Smooth muscle cell (in vitro differentiated cells): ENCODE results near the gene SENP3. TPM values are rescaled to one million over a fixed set of nuclear protein-coding genes. Genes with fewer than 3 reads are reported as not detected.
"Not testable (repeated sequence)": the region's sequence is repeated elsewhere in the genome, so short reads cannot be mapped to it uniquely, and the experiment has no call there.

Experiments
- DNase-seq: peaks from one replicate; lab custom pipeline; 2025; ENCODE audit not compliant: unreplicated experiment; lab: John Stamatoyannopoulos, UW
- H2AFZ ChIP-seq: fragments of 200-600 bp; sonication (generic); 2 replicates; pipeline ENCODE4 v1.6.0; 2016; ENCODE audit warnings: antibody characterized with exemption, low read depth, mild to moderate bottlenecking
- H3F3A ChIP-seq: fragments of 200-600 bp; sonication (generic); 2 replicates; pipeline ENCODE4 v1.6.0; 2017; ENCODE audit warnings: antibody characterized with exemption, low read depth
- H3K27ac ChIP-seq: fragments of 200-600 bp; sonication (generic); 2 replicates; pipeline ENCODE4 v1.5.1; 2016; ENCODE audit warnings: low read depth, mild to moderate bottlenecking
- H3K27me3 ChIP-seq: fragments of 200-600 bp; sonication (generic); 2 replicates; pipeline ENCODE4 v1.6.1; 2016; ENCODE audit warnings: low read depth, mild to moderate bottlenecking
- H3K36me3 ChIP-seq: fragments of 200-600 bp; sonication (generic); 2 replicates; pipeline ENCODE4 v1.5.1; 2016; ENCODE audit warnings: low read depth
- H3K4me1 ChIP-seq: fragments of 200-600 bp; sonication (generic); 2 replicates; pipeline ENCODE4 v1.5.1; 2016; ENCODE audit warnings: low read depth
- H3K4me2 ChIP-seq: fragments of 200-600 bp; sonication (generic); 2 replicates; pipeline ENCODE4 v1.6.0; 2016; ENCODE audit warnings: mild to moderate bottlenecking
- H3K4me3 ChIP-seq: fragments of 200-600 bp; sonication (generic); 2 replicates; pipeline ENCODE4 v1.5.1; 2016; ENCODE audit warnings: mild to moderate bottlenecking
- H3K79me2 ChIP-seq: fragments of 200-600 bp; sonication (generic); 2 replicates; pipeline ENCODE4 v1.6.0; 2016; ENCODE audit warnings: low read depth, mild to moderate bottlenecking
- H3K9ac ChIP-seq: fragments of 200-600 bp; sonication (generic); 2 replicates; pipeline ENCODE4 v1.6.0; 2016; ENCODE audit warnings: low read depth
- H3K9me3 ChIP-seq: fragments of 200-600 bp; sonication (generic); replicated peaks from 2 replicates; pipeline ENCODE4 v1.5.1; 2016; ENCODE audit warnings: low read depth
- H4K20me1 ChIP-seq: fragments of 200-600 bp; sonication (generic); 2 replicates; pipeline ENCODE4 v1.6.0; 2016; ENCODE audit warnings: low read depth
- WGBS: methylation state at CpG from one replicate; pipeline ENCODE4 v1.1.7; 2016; ENCODE audit warnings: low lambda C conversion rate; 5-methylcytosine and 5-hydroxymethylcytosine counted together
- polyA plus RNA-seq: library from polyadenylated mRNA; unstranded; fragments of >200 nt; fragmentation: Nextera tagmentation; extraction: Ambion mirVana; gene quantifications from 2 replicates; pipeline ENCODE4 v1.2.1, GENCODE V29; 2016
- total RNA-seq: library from RNA; depleted of rRNA; stranded (reverse); fragments of >200 nt; gene quantifications from 2 replicates; pipeline ENCODE4 v1.2.3, GENCODE V29; 2014
- TF ChIP-seq, protein P1 (sequence below): fragments of 200-600 bp; sonication (generic); IDR thresholded peaks from 2 replicates; pipeline ENCODE4 v1.5.1; 2017; ENCODE audit warnings: borderline replicate concordance, mild to moderate bottlenecking, antibody characterized with exemption; ENCODE audit not compliant: insufficient read depth, poor library complexity, severe bottlenecking

The SENP3 gene
- total and polyA plus RNA-seq, 2 experiments from 2014 or later: 33.7 to 72.1 TPM

DNA sequence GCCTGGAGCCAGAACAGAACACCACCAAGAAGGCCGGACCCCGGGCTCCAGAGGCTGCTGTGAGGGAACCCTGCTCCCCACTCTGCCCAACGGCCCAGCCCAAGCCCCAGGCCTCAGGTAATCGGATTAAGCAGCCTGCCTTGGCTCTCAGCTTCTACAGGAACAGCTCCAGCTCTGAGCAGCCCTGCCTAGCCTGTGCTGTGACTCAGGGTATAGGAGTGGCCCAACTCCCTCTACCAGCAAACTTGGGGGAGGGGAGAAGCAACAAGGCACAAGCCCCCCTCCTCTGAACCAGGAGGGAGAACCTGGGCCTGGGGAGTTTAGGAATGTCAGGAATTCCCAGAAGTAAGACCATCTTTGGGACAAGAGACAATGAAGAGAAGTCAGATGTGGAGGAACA lies 29.0 kb downstream of the SENP3 start:
- H3K27me3 ChIP-seq: no peaks in the 10 kb centered on the region
- no peak overlapping the region for H3K4me3 ChIP-seq
- 44% methylated on average over 4 of the region's 4 CpGs for WGBS
- peaks cover 10% of the 10 kb centered on the region for H3K36me3 ChIP-seq
- no peaks in the 10 kb centered on the region for H3K9me3 ChIP-seq
- peak overlapping the region; percentile 54 for H3K4me2 ChIP-seq
- H3K9ac ChIP-seq: peak overlapping the region; percentile 60
- H3K79me2 ChIP-seq: no peaks in the 10 kb centered on the region
- H2AFZ ChIP-seq: no peak overlapping the region
- H4K20me1 ChIP-seq: peaks cover 9% of the 10 kb centered on the region
- H3K27ac ChIP-seq: peak overlapping the region; percentile 96
- TF ChIP-seq, protein P1, sequence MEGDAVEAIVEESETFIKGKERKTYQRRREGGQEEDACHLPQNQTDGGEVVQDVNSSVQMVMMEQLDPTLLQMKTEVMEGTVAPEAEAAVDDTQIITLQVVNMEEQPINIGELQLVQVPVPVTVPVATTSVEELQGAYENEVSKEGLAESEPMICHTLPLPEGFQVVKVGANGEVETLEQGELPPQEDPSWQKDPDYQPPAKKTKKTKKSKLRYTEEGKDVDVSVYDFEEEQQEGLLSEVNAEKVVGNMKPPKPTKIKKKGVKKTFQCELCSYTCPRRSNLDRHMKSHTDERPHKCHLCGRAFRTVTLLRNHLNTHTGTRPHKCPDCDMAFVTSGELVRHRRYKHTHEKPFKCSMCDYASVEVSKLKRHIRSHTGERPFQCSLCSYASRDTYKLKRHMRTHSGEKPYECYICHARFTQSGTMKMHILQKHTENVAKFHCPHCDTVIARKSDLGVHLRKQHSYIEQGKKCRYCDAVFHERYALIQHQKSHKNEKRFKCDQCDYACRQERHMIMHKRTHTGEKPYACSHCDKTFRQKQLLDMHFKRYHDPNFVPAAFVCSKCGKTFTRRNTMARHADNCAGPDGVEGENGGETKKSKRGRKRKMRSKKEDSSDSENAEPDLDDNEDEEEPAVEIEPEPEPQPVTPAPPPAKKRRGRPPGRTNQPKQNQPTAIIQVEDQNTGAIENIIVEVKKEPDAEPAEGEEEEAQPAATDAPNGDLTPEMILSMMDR: no peak
- peaks cover 5% of the 10 kb centered on the region for H3F3A ChIP-seq
- peaks cover 23% of the 10 kb centered on the region for H3K4me1 ChIP-seq
- DNase-seq: no peak

DNA sequence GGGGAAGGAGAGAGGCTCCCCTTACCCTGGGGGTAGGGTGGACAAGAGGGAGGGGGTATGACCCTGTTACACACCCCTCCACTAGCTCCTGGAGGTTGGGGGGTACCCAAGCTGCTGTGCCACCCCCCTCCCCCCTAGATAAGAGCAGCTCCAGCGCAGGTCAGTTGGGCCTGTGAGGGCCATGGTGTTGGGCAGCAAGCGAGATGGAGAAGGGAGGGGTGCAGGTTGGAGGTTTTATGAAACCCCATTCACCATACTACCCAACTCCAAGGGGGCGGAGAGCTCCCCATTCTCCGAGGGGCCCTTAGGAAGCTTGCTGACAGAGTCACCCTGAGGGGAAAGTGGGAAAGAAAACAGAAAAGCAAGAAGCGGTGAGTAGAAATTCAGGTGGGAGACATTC lies 29.9 kb downstream of the SENP3 start:
- Histone ChIP-seq H3K4me2 (no peak overlapping the region), H2AFZ (no peak overlapping the region), H3K79me2 (no peaks in the 10 kb centered on the region), H3K27me3 (no peaks in the 10 kb centered on the region), H3K9ac (no peak overlapping the region), H3K4me3 (no peak overlapping the region), H3K9me3 (no peaks in the 10 kb centered on the region), H4K20me1 (peaks cover 9% of the 10 kb centered on the region), H3K4me1 (peaks cover 23% of the 10 kb centered on the region), H3K36me3 (peaks cover 10% of the 10 kb centered on the region), H3F3A (peaks cover 1% of the 10 kb centered on the region), H3K27ac (peak overlapping the region; percentile 96)
- 95% methylated on average over 5 of the region's 5 CpGs for WGBS
- TF ChIP-seq, protein P1: no peak
- no peak for DNase-seq

DNA sequence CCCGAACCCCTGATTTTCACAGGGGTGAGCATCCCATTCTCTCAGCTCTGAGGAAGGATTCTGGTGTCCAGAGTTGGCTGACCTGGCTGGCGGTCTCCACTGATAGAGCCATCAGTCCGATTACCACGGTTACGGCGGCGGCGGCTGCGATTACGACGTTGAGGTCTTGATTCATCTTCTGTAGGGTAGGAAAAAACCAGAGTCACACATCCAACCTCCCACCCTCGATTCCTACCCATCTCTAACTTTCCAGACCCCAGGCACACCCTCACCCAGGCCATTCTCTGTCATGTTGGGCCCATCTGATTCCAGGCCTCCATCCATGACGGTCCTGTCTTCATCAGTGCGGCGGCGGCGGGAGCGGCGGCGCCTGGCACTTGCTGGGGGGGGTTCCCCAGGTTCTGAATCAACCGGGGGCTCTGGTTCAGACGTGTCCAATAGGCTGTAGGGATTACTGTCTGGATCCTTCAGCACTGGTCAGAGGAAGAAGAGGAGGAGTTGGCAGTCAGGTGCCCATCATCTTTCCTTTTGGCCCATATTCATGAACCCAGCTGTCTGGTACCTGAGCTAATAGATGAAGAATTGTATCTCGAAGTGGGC lies 30.8 kb downstream of the SENP3 start:
- H3K4me3 ChIP-seq: no peak overlapping the region
- no peak overlapping the region for H3K27ac ChIP-seq
- TF ChIP-seq, protein P1: no peak
- no peak for DNase-seq
- WGBS: 99% methylated on average over 23 of the region's 23 CpGs
- H3K9me3 ChIP-seq: no peaks in the 10 kb centered on the region
- H3F3A ChIP-seq: no peaks in the 10 kb centered on the region
- no peaks in the 10 kb centered on the region for H3K79me2 ChIP-seq
- H3K9ac ChIP-seq: no peak overlapping the region
- H2AFZ ChIP-seq: no peak overlapping the region
- H3K4me2 ChIP-seq: no peak overlapping the region
- H3K4me1 ChIP-seq: peaks cover 23% of the 10 kb centered on the region
- H4K20me1 ChIP-seq: peaks cover 9% of the 10 kb centered on the region
- no peaks in the 10 kb centered on the region for H3K27me3 ChIP-seq
- H3K36me3 ChIP-seq: peaks cover 10% of the 10 kb centered on the region

DNA sequence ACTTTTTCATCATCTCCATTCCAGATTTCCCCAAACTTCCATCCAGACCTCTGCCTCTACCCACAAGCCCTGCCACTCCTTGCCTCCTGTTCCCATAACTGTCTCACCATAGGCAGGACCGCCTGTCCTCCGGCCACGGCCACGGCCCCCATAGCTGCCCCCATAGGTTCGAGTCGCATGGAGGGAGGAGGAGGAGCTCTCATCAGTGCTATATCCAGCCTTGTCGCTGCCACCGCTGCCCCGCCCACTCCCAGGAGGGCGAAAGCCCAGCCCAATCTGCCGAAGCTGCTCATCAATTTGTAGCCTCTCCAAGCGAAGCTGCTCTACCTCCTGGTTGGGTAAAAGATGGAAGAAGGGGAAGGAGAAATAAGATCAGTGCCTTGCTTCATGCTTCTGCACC lies 31.6 kb downstream of the SENP3 start:
- H3K4me1 ChIP-seq: peaks cover 23% of the 10 kb centered on the region
- H3K27me3 ChIP-seq: no peaks in the 10 kb centered on the region
- H3K9me3 ChIP-seq: no peaks in the 10 kb centered on the region
- DNase-seq: no peak
- H3F3A ChIP-seq: no peaks in the 10 kb centered on the region
- H3K4me2 ChIP-seq: no peak overlapping the region
- H4K20me1 ChIP-seq: peaks cover 9% of the 10 kb centered on the region
- peaks cover 10% of the 10 kb centered on the region for H3K36me3 ChIP-seq
- no peak overlapping the region for H3K27ac ChIP-seq
- TF ChIP-seq, protein P1: no peak
- no peak overlapping the region for H3K4me3 ChIP-seq
- no peaks in the 10 kb centered on the region for H3K79me2 ChIP-seq
- H3K9ac ChIP-seq: no peak overlapping the region
- no peak overlapping the region for H2AFZ ChIP-seq
- WGBS: 94% methylated on average over 12 of the region's 12 CpGs

DNA sequence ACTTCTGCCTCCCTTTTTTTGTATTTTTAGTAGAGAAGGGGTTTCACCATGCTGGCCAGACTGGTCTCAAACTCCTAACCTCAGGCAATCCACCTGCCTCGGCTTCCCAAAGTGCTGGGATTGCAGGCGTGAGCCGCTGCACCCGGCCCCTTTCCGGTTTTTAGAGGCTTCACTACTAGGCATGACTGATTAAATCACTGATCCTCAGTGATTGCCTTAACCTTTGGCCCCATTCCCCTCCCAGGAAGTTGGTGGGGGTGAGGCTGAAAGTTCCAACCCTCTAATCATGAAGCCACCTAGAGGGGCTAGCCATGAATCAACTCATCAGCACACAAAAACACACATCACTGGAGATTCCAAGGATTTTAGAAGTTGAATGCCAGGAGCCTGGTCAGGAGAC lies 35.8 kb downstream of the SENP3 start:
- not testable (repeated sequence) for H4K20me1 ChIP-seq, H3K4me2 ChIP-seq, H2AFZ ChIP-seq, DNase-seq, H3K4me1 ChIP-seq, H3K9ac ChIP-seq, H3F3A ChIP-seq, H3K79me2 ChIP-seq, H3K27ac ChIP-seq, H3K4me3 ChIP-seq, H3K27me3 ChIP-seq, H3K9me3 ChIP-seq
- 76% methylated on average over 5 of the region's 5 CpGs for WGBS
- H3K36me3 ChIP-seq: peaks cover 17% of the 10 kb centered on the region
